A549 (cell line): ENCODE data around the gene SWAP70.

Source experiments
- CBX2 ChIP-seq: fragments of 200-600 bp; sonication (generic); IDR thresholded peaks from 2 replicates; pipeline ENCODE4 v1.6.1; 2016; ENCODE audit warnings: low read depth, mild to moderate bottlenecking, borderline replicate concordance
- MAFK ChIP-seq: fragments of 450-650 bp; IDR thresholded peaks from 2 replicates; pipeline ENCODE4 v1.6.1; 2014; ENCODE audit not compliant: partially characterized antibody
- MYC ChIP-seq: IDR thresholded peaks from 2 replicates; pipeline ENCODE4 v1.6.1; 2012; ENCODE audit warnings: mild to moderate bottlenecking, inconsistent platforms, low read length, improper control_type of control experiment, borderline replicate concordance
- PHF8 ChIP-seq: fragments of 200-600 bp; sonication (generic); IDR thresholded peaks from 2 replicates; pipeline ENCODE4 v1.6.1; 2016; ENCODE audit warnings: low read depth, mild to moderate bottlenecking, antibody characterized with exemption, moderate library complexity, borderline replicate concordance
- POLR2A ChIP-seq: IDR thresholded peaks from 2 replicates; pipeline ENCODE4 v1.6.1; 2012; ENCODE audit warnings: mild to moderate bottlenecking, low read length
- POLR2AphosphoS2 ChIP-seq: conservative IDR thresholded peaks from 2 replicates; pipeline ENCODE4 v1.6.1; 2012; ENCODE audit warnings: low read length, improper control_type of control experiment, inconsistent platforms
- RCOR1 ChIP-seq: fragments of 150-350 bp; IDR thresholded peaks from 2 replicates; pipeline ENCODE4 v1.6.1; 2014; ENCODE audit warnings: antibody characterized with exemption, low read length, low read depth
- RFX5 ChIP-seq: fragments of 450-650 bp; IDR thresholded peaks from 2 replicates; pipeline ENCODE4 v1.7.1; 2014; ENCODE audit warnings: antibody characterized with exemption, mild to moderate bottlenecking, moderate library complexity
- TF ChIP-seq, protein P1 (sequence below): fragments of >200 bp; sonication (Bioruptor Twin); formaldehyde crosslinking; IDR thresholded peaks from 3 replicates; pipeline ENCODE4 v1.5.1; 2016
- TF ChIP-seq, protein P2 (sequence below): fragments of 450-650 bp; IDR thresholded peaks from 2 replicates; pipeline ENCODE4 v1.6.1; 2014; ENCODE audit warnings: antibody characterized with exemption

DNA sequence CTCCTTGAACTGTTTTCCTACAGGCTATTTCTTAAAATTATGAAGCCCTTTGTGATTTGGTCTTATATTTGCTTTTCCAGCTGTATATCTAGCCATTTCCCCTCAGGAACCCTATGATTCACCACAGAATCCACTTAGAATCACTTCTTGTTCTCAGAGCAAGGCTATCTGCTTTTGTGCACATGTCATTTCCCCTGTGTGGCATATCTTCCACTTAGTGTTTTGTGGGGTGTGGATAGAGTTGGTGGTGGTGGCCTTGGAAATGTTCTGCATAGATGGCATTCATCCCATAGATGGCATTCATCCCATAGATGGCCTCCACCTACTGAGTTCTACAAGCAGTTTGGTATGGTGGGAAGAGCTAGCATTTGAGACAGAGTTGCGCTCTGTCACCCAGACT, 44.7 kb downstream of the SWAP70 start:
- no peak for TF ChIP-seq POLR2A
- no peak for TF ChIP-seq CBX2
- TF ChIP-seq PHF8, result no peak
- TF ChIP-seq POLR2AphosphoS2, result no peak
- TF ChIP-seq RCOR1, result no peak
- TF ChIP-seq, protein P1, sequence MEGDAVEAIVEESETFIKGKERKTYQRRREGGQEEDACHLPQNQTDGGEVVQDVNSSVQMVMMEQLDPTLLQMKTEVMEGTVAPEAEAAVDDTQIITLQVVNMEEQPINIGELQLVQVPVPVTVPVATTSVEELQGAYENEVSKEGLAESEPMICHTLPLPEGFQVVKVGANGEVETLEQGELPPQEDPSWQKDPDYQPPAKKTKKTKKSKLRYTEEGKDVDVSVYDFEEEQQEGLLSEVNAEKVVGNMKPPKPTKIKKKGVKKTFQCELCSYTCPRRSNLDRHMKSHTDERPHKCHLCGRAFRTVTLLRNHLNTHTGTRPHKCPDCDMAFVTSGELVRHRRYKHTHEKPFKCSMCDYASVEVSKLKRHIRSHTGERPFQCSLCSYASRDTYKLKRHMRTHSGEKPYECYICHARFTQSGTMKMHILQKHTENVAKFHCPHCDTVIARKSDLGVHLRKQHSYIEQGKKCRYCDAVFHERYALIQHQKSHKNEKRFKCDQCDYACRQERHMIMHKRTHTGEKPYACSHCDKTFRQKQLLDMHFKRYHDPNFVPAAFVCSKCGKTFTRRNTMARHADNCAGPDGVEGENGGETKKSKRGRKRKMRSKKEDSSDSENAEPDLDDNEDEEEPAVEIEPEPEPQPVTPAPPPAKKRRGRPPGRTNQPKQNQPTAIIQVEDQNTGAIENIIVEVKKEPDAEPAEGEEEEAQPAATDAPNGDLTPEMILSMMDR, result no peak
- TF ChIP-seq, protein P2, sequence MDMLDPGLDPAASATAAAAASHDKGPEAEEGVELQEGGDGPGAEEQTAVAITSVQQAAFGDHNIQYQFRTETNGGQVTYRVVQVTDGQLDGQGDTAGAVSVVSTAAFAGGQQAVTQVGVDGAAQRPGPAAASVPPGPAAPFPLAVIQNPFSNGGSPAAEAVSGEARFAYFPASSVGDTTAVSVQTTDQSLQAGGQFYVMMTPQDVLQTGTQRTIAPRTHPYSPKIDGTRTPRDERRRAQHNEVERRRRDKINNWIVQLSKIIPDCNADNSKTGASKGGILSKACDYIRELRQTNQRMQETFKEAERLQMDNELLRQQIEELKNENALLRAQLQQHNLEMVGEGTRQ, result no peak
- TF ChIP-seq MYC, result no peak
- TF ChIP-seq RFX5, result no peak
- no peak for TF ChIP-seq MAFK
